Suprapubic skin (tissue), 4 donors: ENCODE measurements around the gene MPEG1. TPM values are rescaled to one million over a fixed set of nuclear protein-coding genes. Genes with fewer than 3 reads are reported as not detected.

Experiments
- DNase-seq, 2 donors: peaks; one replicate each; pipeline ENCODE4 v3.0.0-alpha.2; 2019; ENCODE audit warnings: low spot score in 2 of 2
- H3K27ac ChIP-seq: fragments of 200-600 bp; sonication (generic); one replicate; pipeline ENCODE4 v1.5.1; 2019
- H3K27me3 ChIP-seq: fragments of 200-600 bp; sonication (generic); one replicate; pipeline ENCODE4 v1.5.1; 2019
- H3K36me3 ChIP-seq: fragments of 200-600 bp; sonication (generic); one replicate; pipeline ENCODE4 v1.5.1; 2019
- H3K4me1 ChIP-seq: fragments of 200-600 bp; sonication (generic); one replicate; pipeline ENCODE4 v1.5.1; 2019
- H3K4me3 ChIP-seq: fragments of 200-600 bp; sonication (generic); one replicate; pipeline ENCODE4 v1.5.1; 2019; ENCODE audit warnings: mild to moderate bottlenecking
- H3K9me3 ChIP-seq: fragments of 200-600 bp; sonication (generic); one replicate; pipeline ENCODE4 v1.5.1; 2019
- EP300 ChIP-seq: sonication (generic); formaldehyde crosslinking; IDR thresholded peaks from one replicate; pipeline ENCODE4 v1.6.1; 2017; ENCODE audit warnings: antibody characterized with exemption
- POLR2A ChIP-seq, 2 donors: fragments of 450-650 bp; IDR thresholded peaks; one replicate each; pipeline ENCODE4 v1.6.1; 2017; ENCODE audit warnings: antibody characterized with exemption in 2 of 2, mild to moderate bottlenecking in 2 of 2, moderate library complexity in 2 of 2
- POLR2AphosphoS5 ChIP-seq, 3 donors: sonication (generic); formaldehyde crosslinking; IDR thresholded peaks; one replicate each; pipeline ENCODE4 v1.6.1; 2017; ENCODE audit warnings: antibody characterized with exemption in 3 of 3
- WGBS: methylation state at CpG from one replicate; pipeline ENCODE4 v1.1.5; 2018; 5-methylcytosine and 5-hydroxymethylcytosine counted together
- total RNA-seq, 4 donors: library from RNA; depleted of rRNA; stranded (reverse); fragments of >200 nt; gene quantifications; one replicate each; pipeline ENCODE4 v1.1.0, GENCODE V29; 2016
- TF ChIP-seq, protein P1 (sequence below), 2 donors: fragments of 200-600 bp in 1 of 2; fragments of 450-650 bp in 1 of 2; sonication (generic) in 1 of 2; IDR thresholded peaks; one replicate each; pipeline ENCODE4 v1.5.1; 2016 to 2019; ENCODE audit warnings: antibody characterized with exemption in 2 of 2, mild to moderate bottlenecking in 1 of 2, moderate library complexity in 1 of 2

Gene MPEG1
- total RNA-seq, 4 donors from 2014 or later: 2.3 to 4.5 (median 2.9) TPM

DNA sequence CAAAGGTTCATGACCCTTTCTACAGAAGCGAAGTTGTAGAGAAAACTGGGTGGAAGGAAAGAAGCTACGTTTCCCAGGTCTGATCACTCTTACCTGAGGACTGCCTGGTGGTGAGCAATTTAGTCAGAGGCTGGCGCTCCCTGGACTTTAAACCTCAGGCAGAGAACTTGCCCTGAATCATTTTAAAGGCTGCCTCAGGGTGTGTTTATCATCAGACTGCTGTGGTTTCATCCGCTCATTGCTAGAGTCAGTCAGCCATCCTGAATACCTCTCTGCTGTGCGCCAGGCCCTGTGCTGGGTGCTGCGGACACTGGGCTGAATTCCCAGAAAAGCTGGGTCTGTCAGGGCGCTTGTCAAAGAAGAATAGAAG, 38.1 kb downstream of the MPEG1 start:
- DNase-seq: no peak
- WGBS: 67% methylated on average over 7 of the region's 7 CpGs
- TF ChIP-seq POLR2AphosphoS5 (IDR thresholded peaks at IDR 0.05) (no peak), EP300 (no peak), POLR2A (IDR thresholded peaks at IDR 0.05) (no peak)
- TF ChIP-seq, protein P1, sequence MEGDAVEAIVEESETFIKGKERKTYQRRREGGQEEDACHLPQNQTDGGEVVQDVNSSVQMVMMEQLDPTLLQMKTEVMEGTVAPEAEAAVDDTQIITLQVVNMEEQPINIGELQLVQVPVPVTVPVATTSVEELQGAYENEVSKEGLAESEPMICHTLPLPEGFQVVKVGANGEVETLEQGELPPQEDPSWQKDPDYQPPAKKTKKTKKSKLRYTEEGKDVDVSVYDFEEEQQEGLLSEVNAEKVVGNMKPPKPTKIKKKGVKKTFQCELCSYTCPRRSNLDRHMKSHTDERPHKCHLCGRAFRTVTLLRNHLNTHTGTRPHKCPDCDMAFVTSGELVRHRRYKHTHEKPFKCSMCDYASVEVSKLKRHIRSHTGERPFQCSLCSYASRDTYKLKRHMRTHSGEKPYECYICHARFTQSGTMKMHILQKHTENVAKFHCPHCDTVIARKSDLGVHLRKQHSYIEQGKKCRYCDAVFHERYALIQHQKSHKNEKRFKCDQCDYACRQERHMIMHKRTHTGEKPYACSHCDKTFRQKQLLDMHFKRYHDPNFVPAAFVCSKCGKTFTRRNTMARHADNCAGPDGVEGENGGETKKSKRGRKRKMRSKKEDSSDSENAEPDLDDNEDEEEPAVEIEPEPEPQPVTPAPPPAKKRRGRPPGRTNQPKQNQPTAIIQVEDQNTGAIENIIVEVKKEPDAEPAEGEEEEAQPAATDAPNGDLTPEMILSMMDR (IDR thresholded peaks at IDR 0.05): no peak
- Histone ChIP-seq H3K4me3 (no peak overlapping the region), H3K27me3 (no peaks in the 10 kb centered on the region), H3K4me1 (peaks cover 23% of the 10 kb centered on the region), H3K36me3 (no peaks in the 10 kb centered on the region), H3K9me3 (no peaks in the 10 kb centered on the region), H3K27ac (no peak overlapping the region)

DNA sequence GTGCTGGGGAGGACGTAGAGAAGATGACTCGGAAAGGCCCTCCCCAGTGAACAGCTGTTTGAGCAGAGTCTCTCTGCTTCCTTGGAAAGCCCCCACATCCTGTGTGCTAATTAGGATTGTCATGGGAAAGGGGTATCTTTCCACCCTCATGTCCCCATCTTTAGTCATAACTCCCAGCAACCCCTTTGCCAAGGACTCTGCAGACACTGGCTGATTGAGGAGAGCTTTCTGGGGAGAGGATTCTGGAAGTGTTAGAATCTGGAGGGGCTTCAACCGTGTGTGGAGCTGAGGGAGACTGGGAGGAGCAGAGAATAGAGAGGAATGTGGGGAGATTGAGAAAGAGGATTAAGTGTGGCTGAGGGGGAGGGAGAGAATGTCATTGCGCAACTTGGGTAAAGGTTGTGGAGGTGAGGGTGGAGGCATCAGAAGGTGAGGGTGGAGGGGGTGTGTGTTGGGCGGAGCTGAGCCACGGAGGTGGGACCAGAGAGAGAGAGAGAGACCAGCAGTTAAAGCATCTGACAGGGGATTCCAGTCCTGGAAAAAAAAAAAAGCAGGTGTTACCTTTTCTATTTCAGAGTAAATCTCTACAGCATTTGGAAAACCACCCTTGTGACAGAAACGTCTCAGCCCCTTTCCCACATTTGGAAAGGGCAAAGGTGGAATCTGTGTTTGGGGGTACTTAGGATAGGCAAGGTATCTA, 38.6 kb downstream of the MPEG1 start:
- H3K36me3 ChIP-seq: no peaks in the 10 kb centered on the region
- no peaks in the 10 kb centered on the region for H3K9me3 ChIP-seq
- no peak for DNase-seq
- 29% methylated on average over 5 of the region's 7 CpGs for WGBS
- H3K27me3 ChIP-seq: no peaks in the 10 kb centered on the region
- peaks cover 23% of the 10 kb centered on the region for H3K4me1 ChIP-seq
- peak overlapping the region; percentile 70 for H3K27ac ChIP-seq
- TF ChIP-seq POLR2A (IDR thresholded peaks at IDR 0.05) (no peak), POLR2AphosphoS5 (IDR thresholded peaks at IDR 0.05) (no peak), EP300 (no peak)
- TF ChIP-seq, protein P1 (IDR thresholded peaks at IDR 0.05): no peak
- peak overlapping the region; percentile 70 for H3K4me3 ChIP-seq

DNA sequence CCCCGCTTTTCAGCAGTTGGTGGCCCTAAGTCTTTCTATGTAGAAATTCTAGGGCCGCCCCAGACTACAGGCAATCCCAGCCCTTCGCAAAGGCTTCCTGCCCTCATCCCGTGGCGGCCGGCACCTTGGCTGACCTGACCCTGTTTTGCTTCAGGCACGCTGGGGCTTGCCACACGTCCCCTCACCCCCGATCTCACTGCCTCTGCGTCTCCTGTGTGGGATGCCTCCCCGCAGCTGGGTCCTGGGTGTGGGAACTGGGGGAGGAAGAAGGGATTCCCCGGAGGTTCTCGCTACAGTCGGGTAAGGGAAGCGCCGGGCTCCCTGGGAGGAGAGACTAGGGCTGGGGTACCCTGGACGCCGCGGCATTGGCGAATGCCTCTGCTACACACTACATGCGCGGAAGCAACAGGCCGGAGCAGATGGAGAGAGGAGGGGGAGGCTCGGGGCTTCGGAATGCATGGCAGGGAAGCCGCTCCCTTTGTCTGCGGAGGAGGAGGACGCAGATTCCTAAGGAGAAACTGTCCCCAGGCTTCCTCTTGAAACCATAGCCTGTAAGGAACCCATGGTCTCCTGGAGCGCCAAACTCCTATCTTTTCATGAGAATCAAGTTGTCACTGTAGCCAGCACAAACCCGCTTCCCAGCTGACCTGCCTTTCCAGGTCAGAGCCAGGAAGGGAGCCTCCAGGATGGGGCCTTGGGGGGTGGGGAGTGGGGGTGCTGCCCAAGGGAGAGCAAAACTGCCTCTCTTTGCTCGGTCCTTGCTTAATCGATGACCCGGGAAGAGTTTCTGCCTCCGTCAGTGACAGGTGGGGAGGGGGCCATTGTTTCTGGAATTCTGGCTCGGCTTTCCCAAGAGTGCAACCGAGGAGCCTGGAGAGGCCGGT, 39.4 kb downstream of the MPEG1 start:
- peak in 1 of 2 donors; percentile 81 for DNase-seq
- Histone ChIP-seq H3K4me3 (peak overlapping the region; percentile 70), H3K27ac (peak overlapping the region; percentile 70), H3K9me3 (no peaks in the 10 kb centered on the region), H3K36me3 (no peaks in the 10 kb centered on the region), H3K27me3 (no peaks in the 10 kb centered on the region), H3K4me1 (peaks cover 23% of the 10 kb centered on the region)
- 5% methylated on average over 25 of the region's 37 CpGs for WGBS
- TF ChIP-seq EP300 (no peak), POLR2A (IDR thresholded peaks at IDR 0.05) (no peak), POLR2AphosphoS5 (IDR thresholded peaks at IDR 0.05) (no peak)
- TF ChIP-seq, protein P1 (IDR thresholded peaks at IDR 0.05): no peak

DNA sequence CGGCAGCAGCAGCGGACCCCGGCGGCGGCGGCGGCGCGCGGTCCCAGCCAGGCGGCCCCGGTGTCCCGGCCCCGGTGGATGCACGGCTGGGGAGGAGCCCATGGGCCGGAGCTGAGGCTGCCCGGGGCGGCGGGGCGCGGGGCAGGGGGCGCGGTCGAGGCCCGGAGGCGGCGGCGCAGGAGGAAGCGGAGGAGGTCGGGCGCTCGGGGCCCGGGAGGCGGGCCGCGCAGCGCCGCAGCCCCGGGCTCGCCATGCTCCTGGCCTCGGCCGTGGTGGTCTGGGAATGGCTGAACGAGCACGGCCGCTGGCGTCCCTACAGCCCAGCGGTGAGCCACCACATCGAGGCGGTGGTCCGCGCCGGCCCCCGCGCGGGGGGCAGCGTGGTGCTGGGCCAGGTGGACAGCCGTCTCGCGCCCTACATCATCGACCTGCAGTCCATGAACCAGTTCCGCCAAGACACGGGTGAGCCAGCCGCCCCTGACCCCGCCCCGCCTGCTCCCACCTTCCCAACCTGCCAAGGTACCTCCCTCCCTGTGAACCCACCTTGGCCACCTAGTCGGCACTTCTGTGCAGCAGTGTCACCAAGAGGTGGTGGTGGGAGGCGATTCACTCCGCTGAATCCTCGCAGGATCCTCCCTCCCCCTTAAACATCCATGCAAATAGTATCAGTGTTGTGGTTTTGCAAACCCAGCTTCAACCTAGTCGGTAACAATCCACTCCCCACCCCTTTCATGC, 40.2 kb downstream of the MPEG1 start:
- peaks cover 23% of the 10 kb centered on the region for H3K4me1 ChIP-seq
- TF ChIP-seq, protein P1 (IDR thresholded peaks at IDR 0.05): no peak
- TF ChIP-seq POLR2AphosphoS5 (IDR thresholded peaks at IDR 0.05): no peak
- H3K27me3 ChIP-seq: no peaks in the 10 kb centered on the region
- no peaks in the 10 kb centered on the region for H3K36me3 ChIP-seq
- no peak for DNase-seq
- peak overlapping the region; percentile 53 for H3K27ac ChIP-seq
- 0% methylated on average over 23 of the region's 70 CpGs for WGBS
- peak overlapping the region; percentile 70 for H3K4me3 ChIP-seq
- no peaks in the 10 kb centered on the region for H3K9me3 ChIP-seq
